ENCODE data around the gene REV1. TPM values are rescaled to one million over a fixed set of nuclear protein-coding genes. Genes with fewer than 3 reads are reported as not detected.
A peak's percentile ranks its signal among the peaks of the same experiment; 100 is the strongest.

Gene REV1
- total and polyA plus RNA-seq, 2 of the 13 experiments (the other 11 are each of a cell fraction or from before 2014, with no cell fraction given): 49.1 to 71.8 TPM

DNA sequence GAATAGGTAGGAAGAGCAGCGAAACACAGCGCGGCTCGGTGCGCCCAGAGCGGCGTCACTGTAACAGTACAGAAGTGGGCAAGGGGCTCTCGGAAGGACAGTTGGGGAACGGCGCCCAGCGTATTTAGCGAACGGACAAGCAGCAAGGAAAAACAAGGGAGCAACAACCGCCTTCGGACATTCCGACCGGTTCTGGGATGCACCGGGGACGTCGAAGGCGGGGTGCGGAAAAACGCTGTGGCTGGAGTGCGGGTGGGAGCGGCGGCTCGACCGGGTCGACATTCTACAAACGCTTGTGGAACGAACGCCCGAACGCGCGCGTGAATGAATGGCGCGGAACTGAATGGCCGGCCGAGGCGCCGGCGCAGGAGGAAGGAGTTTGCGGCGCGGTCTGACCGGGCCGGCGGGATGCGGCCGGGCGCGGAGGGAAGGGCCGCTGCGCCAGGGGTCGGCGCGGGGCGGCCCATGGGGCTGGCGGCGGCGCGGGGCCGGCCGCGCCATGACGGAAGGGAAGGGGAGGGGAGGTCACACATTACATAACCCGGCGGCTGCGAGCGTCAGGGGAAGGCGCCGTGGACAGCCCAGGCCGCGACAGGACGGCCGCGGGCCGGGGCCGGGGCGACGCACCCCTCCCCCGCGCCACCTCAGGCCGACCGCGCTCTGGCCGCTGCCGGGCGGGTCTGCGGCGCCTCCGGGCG is 605 bp downstream of the REV1 start:
- FAIRE-seq (no peak), ATAC-seq (peak; percentile 51), DNase-seq (ENCODE audit: low spot score) (peak; percentile 65)
- no peak overlapping the region for H2AFZ ChIP-seq (ENCODE audit: low read length)
- H3K36me3 ChIP-seq (replicated peaks in 1 of 2; ENCODE audit: control insufficient read depth in 1 of 2, insufficient read depth in 2 of 2, low read length in 2 of 2): no peaks in the 10 kb centered on the region
- no peaks in the 10 kb centered on the region; a peak in 3 of 5 replicates for H3K27me3 ChIP-seq (ENCODE audit: control insufficient read depth in 1 of 2, insufficient read depth in 2 of 2, low read length in 2 of 2)
- intact Hi-C loops (cut with micrococcal nuclease; ENCODE audit: unreplicated experiment): loop anchor here (5.0 kb wide), 1 partner anchor 47 kb away; no protein-coding TSS in a partner anchor
- POLR2A ChIA-PET: interaction anchor here (1.0 kb wide), 1 partner anchor 153 kb away, joined by 3 read pairs; the partner anchor contains the start of gene TXNDC9
- CTCF ChIA-PET (ENCODE audit: low intra/inter-chr PET ratio, low total read pairs): no interaction called here
- peaks cover 11% of the 10 kb centered on the region; the same call in 1 of the 2 replicates for H4K20me1 ChIP-seq (ENCODE audit: insufficient read depth, low read length)
- peaks cover 49% of the 10 kb centered on the region for H3K79me2 ChIP-seq (ENCODE audit: insufficient read depth, low read length)
- peak overlapping the region; percentile 76 for H3K27ac ChIP-seq (ENCODE audit: extremely low read length, insufficient read depth, low read length)
- peaks cover 49% of the 10 kb centered on the region for H3K4me1 ChIP-seq (ENCODE audit: insufficient read depth, low read length)
- peak overlapping the region; percentile 92 for H3K9ac ChIP-seq (ENCODE audit: insufficient read depth, low read depth, low read length)
- peak overlapping the region; percentile 79 for H3K4me2 ChIP-seq (ENCODE audit: low read depth, low read length)
- in situ Hi-C loops (cut with HindIII; ENCODE audit: extremely low pct_ligation_motif_present, low pct_unique_long_range_greater_than_20kb): no loop called here
- under 1% methylated on average over 38 of the region's 95 CpGs for WGBS (ENCODE audit: low lambda C conversion rate)
- BruUV-seq (replicated peaks): no TSS peak
- no peaks in the 10 kb centered on the region for H3K9me3 ChIP-seq (ENCODE audit: low read length)
- H3K4me3 ChIP-seq (replicated peaks in 1 of 3; ENCODE audit: insufficient read depth in 1 of 3, low read depth in 2 of 3, low read length in 3 of 3): peak overlapping the region; percentile 79 to 99 (median 97)
- TF ChIP-seq TGIF2 (CRISPR knock-in tag; IDR thresholded peaks at IDR 0.05): no peak; the same call in 1 of the 2 replicates
- TF ChIP-seq AKAP8 (CRISPR knock-in tag; IDR thresholded peaks at IDR 0.05): no peak
- TF ChIP-seq, protein P1, sequence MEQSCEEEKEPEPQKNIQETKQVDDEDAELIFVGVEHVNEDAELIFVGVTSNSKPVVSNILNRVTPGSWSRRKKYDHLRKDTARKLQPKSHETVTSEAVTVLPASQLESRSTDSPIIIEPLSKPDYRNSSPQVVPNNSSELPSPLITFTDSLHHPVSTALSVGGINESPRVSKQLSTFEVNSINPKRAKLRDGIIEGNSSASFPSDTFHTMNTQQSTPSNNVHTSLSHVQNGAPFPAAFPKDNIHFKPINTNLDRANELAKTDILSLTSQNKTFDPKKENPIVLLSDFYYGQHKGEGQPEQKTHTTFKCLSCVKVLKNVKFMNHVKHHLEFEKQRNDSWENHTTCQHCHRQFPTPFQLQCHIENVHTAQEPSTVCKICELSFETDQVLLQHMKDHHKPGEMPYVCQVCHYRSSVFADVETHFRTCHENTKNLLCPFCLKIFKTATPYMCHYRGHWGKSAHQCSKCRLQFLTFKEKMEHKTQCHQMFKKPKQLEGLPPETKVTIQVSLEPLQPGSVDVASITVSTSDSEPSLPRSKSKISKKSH (CRISPR knock-in tag; IDR thresholded peaks at IDR 0.05; ENCODE audit: borderline replicate concordance): peak; percentile 57; the same call in 1 of the 2 replicates
- TF ChIP-seq, protein P2, sequence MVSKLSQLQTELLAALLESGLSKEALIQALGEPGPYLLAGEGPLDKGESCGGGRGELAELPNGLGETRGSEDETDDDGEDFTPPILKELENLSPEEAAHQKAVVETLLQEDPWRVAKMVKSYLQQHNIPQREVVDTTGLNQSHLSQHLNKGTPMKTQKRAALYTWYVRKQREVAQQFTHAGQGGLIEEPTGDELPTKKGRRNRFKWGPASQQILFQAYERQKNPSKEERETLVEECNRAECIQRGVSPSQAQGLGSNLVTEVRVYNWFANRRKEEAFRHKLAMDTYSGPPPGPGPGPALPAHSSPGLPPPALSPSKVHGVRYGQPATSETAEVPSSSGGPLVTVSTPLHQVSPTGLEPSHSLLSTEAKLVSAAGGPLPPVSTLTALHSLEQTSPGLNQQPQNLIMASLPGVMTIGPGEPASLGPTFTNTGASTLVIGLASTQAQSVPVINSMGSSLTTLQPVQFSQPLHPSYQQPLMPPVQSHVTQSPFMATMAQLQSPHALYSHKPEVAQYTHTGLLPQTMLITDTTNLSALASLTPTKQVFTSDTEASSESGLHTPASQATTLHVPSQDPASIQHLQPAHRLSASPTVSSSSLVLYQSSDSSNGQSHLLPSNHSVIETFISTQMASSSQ (IDR thresholded peaks at IDR 0.05; ENCODE audit: low read depth): no peak
- TF ChIP-seq, protein P2 (CRISPR knock-in tag; IDR thresholded peaks at IDR 0.05; ENCODE audit: borderline replicate concordance): peak; percentile 41; the same call in 1 of the 2 replicates
- TF ChIP-seq ZNF883 (CRISPR knock-in tag; IDR thresholded peaks at IDR 0.05; ENCODE audit: not compliant biosample characterization): peak; percentile 71
- no peak for TF ChIP-seq PCBP2 (optimal IDR thresholded peaks at IDR 0.05; ENCODE audit: low read depth, low read length, poor library complexity, severe bottlenecking)
- TF ChIP-seq RBAK (CRISPR knock-in tag; IDR thresholded peaks at IDR 0.05): no peak
- no peak for TF ChIP-seq CBX2 (IDR thresholded peaks at IDR 0.05; ENCODE audit: low read depth, low read length)
- no peak for TF ChIP-seq CBX2 (CRISPR knock-in tag; IDR thresholded peaks at IDR 0.05; ENCODE audit: low read depth)
- TF ChIP-seq, protein P3, sequence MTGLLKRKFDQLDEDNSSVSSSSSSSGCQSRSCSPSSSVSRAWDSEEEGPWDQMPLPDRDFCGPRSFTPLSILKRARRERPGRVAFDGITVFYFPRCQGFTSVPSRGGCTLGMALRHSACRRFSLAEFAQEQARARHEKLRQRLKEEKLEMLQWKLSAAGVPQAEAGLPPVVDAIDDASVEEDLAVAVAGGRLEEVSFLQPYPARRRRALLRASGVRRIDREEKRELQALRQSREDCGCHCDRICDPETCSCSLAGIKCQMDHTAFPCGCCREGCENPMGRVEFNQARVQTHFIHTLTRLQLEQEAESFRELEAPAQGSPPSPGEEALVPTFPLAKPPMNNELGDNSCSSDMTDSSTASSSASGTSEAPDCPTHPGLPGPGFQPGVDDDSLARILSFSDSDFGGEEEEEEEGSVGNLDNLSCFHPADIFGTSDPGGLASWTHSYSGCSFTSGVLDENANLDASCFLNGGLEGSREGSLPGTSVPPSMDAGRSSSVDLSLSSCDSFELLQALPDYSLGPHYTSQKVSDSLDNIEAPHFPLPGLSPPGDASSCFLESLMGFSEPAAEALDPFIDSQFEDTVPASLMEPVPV (CRISPR knock-in tag; IDR thresholded peaks at IDR 0.05): 0 out of 2 replicates have a peak, but pooled peaks have one; percentile 9
- TF ChIP-seq, protein P4, sequence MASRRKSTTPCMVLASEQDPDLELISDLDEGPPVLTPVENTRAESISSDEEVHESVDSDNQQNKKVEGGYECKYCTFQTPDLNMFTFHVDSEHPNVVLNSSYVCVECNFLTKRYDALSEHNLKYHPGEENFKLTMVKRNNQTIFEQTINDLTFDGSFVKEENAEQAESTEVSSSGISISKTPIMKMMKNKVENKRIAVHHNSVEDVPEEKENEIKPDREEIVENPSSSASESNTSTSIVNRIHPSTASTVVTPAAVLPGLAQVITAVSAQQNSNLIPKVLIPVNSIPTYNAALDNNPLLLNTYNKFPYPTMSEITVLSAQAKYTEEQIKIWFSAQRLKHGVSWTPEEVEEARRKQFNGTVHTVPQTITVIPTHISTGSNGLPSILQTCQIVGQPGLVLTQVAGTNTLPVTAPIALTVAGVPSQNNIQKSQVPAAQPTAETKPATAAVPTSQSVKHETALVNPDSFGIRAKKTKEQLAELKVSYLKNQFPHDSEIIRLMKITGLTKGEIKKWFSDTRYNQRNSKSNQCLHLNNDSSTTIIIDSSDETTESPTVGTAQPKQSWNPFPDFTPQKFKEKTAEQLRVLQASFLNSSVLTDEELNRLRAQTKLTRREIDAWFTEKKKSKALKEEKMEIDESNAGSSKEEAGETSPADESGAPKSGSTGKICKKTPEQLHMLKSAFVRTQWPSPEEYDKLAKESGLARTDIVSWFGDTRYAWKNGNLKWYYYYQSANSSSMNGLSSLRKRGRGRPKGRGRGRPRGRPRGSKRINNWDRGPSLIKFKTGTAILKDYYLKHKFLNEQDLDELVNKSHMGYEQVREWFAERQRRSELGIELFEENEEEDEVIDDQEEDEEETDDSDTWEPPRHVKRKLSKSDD (CRISPR knock-in tag; IDR thresholded peaks at IDR 0.05; ENCODE audit: low read depth): 0 out of 2 replicates have a peak, but pooled peaks have one; percentile 1
